CD4-positive, alpha-beta T cell treated with Interleukin-6 at 100 ng/mL for 8 hours (primary cell): ENCODE data around the gene LGI4.
"Not testable (repeated sequence)": the region's sequence is repeated elsewhere in the genome, so short reads cannot be mapped to it uniquely, and the experiment has no call there.

Source experiments
- DNase-seq: peaks from one replicate; pipeline ENCODE4 v3.0.0-alpha.2; 2020; ENCODE audit warnings: mixed read lengths, low spot score

The LGI4 gene

GRCh38 chr19:35105411-35106290 is 29.2 kb downstream of the LGI4 start:
- DNase-seq, result no peak

GRCh38 chr19:35105047-35105410 is 29.8 kb downstream of the LGI4 start:
- no peak for DNase-seq

- no peak for DNase-seq
Measured at GRCh38 chr19:35104361-35104760, 30.5 kb downstream of the LGI4 start.

- DNase-seq, result not testable (repeated sequence)
Measured at GRCh38 chr19:35103614-35104013, 31.2 kb downstream of the LGI4 start.

GRCh38 chr19:35101949-35102348 is 32.9 kb downstream of the LGI4 start:
- not testable (repeated sequence) for DNase-seq

GRCh38 chr19:35100588-35101533 is 34.0 kb downstream of the LGI4 start:
- DNase-seq, result no peak

- no peak for DNase-seq
Measured at GRCh38 chr19:35099897-35100275, 35.0 kb downstream of the LGI4 start.

- DNase-seq, result no peak
Measured at GRCh38 chr19:35099155-35099896, 35.5 kb downstream of the LGI4 start.

- no peak for DNase-seq
Measured at GRCh38 chr19:35098413-35099049, 36.3 kb downstream of the LGI4 start.

GRCh38 chr19:35095667-35096368 is 39.0 kb downstream of the LGI4 start:
- no peak for DNase-seq

GRCh38 chr19:35094656-35095055 is 40.2 kb downstream of the LGI4 start:
- DNase-seq, result no peak

- no peak for DNase-seq
Measured at GRCh38 chr19:35093941-35094647, 40.8 kb downstream of the LGI4 start.

- DNase-seq, result no peak
Measured at GRCh38 chr19:35093430-35093829, 41.4 kb downstream of the LGI4 start.

- peak; percentile 37 for DNase-seq
Measured at GRCh38 chr19:35090506-35091214, 44.2 kb downstream of the LGI4 start.

GRCh38 chr19:35090160-35090505 is 44.7 kb downstream of the LGI4 start:
- no peak for DNase-seq

GRCh38 chr19:35089554-35089953 is 45.3 kb downstream of the LGI4 start:
- no peak for DNase-seq

- DNase-seq, result no peak
Measured at GRCh38 chr19:35088131-35088913, 46.5 kb downstream of the LGI4 start.

GRCh38 chr19:35087393-35087792 is 47.5 kb downstream of the LGI4 start:
- no peak for DNase-seq

GRCh38 chr19:35086455-35086854 is 48.4 kb downstream of the LGI4 start:
- no peak for DNase-seq
